Measurements from ENCODE around the gene IGHMBP2.

DNA sequence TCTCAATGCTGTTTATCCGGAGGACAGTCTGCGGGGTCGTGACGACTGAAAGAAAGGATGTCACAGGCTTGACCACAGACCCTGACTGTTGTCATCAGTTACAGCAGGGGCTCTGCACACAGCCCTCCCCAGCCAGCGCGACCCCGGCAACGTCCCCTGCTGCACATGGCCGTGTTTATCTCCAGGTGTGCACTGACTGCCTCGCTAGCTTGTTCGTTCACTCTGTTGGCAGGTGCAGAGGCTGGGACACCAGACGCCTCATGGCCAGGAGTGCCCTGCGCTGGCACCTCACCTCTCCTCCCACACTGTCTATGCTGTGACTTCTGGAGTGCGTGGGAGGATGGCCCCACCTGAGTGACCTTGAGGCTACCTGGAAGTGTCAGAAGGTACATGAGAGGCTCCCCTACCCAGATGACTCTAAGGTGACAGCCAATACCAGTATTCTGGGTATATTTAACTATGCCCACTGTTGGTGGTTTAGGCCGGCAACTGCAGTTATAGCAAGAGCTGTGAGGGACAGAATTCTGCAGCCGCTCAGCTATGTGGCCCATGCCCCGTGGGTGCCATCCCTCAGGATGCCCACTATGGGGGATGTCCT is 12.2 kb upstream of the IGHMBP2 start:
- TF ChIP-seq, protein P1, sequence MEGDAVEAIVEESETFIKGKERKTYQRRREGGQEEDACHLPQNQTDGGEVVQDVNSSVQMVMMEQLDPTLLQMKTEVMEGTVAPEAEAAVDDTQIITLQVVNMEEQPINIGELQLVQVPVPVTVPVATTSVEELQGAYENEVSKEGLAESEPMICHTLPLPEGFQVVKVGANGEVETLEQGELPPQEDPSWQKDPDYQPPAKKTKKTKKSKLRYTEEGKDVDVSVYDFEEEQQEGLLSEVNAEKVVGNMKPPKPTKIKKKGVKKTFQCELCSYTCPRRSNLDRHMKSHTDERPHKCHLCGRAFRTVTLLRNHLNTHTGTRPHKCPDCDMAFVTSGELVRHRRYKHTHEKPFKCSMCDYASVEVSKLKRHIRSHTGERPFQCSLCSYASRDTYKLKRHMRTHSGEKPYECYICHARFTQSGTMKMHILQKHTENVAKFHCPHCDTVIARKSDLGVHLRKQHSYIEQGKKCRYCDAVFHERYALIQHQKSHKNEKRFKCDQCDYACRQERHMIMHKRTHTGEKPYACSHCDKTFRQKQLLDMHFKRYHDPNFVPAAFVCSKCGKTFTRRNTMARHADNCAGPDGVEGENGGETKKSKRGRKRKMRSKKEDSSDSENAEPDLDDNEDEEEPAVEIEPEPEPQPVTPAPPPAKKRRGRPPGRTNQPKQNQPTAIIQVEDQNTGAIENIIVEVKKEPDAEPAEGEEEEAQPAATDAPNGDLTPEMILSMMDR (conservative IDR thresholded peaks at IDR 0.05) = no peak
- TF ChIP-seq ZFX (IDR thresholded peaks at IDR 0.05) = no peak

Data from C4-2B (cell line).